Astrocyte of the spinal cord (primary cell): Measurements from ENCODE around the gene C1QBP.
A peak's percentile ranks its signal among the peaks of the same experiment; 100 is the strongest.
"Not testable (repeated sequence)": the region's sequence is repeated elsewhere in the genome, so short reads cannot be mapped to it uniquely, and the experiment has no call there.

ENCODE experiments used
- DNase-seq: peaks from one replicate; pipeline ENCODE4 v3.0.0; 2011; ENCODE audit warnings: low read depth, low spot score
- H3K4me3 ChIP-seq: 2 replicates; pipeline ENCODE4 v1.5.1; 2011; ENCODE audit warnings: low read depth, mild to moderate bottlenecking, low read length, moderate library complexity
- CTCF ChIP-seq: IDR thresholded peaks from 2 replicates; pipeline ENCODE4 v1.5.1; 2012; ENCODE audit warnings: low read depth, mild to moderate bottlenecking, low read length, inconsistent platforms
- in situ Hi-C: cut with HindIII; loops from 2 replicates; pipeline ENCODE4 v1.10.0; 2017; ENCODE audit warnings: low sequenced_read_pairs

Gene C1QBP

GRCh38 chr17:5464717-5465507 lies 26.0 kb upstream of the C1QBP start:
- no peak overlapping the region for H3K4me3 ChIP-seq
- no peak for DNase-seq
- TF ChIP-seq CTCF, result no peak
- in situ Hi-C loops, result no loop called here

GRCh38 chr17:5446786-5447185 lies 7.8 kb upstream of the C1QBP start:
- no peak for DNase-seq
- TF ChIP-seq CTCF, result no peak
- in situ Hi-C loops, result no loop called here
- no peak overlapping the region for H3K4me3 ChIP-seq

GRCh38 chr17:5444209-5444608 lies 5.3 kb upstream of the C1QBP start:
- DNase-seq, result no peak
- in situ Hi-C loops, result no loop called here
- no peak overlapping the region for H3K4me3 ChIP-seq
- no peak for TF ChIP-seq CTCF

- H3K4me3 ChIP-seq, result no peak overlapping the region
- in situ Hi-C loops, result no loop called here
- DNase-seq, result no peak
- no peak for TF ChIP-seq CTCF
These were observed 4.8 kb upstream of the C1QBP start for GRCh38 chr17:5443728-5444127.

GRCh38 chr17:5439446-5439764 lies 450 bp upstream of the C1QBP start:
- H3K4me3 ChIP-seq, result peak overlapping the region; percentile 78
- TF ChIP-seq CTCF, result no peak
- in situ Hi-C loops, result no loop called here
- no peak for DNase-seq

GRCh38 chr17:5437721-5438317 lies 1.1 kb downstream of the C1QBP start:
- H3K4me3 ChIP-seq, result peak overlapping the region; percentile 78
- DNase-seq, result no peak
- TF ChIP-seq CTCF, result no peak
- in situ Hi-C loops, result no loop called here

GRCh38 chr17:5435781-5436315 lies 3.1 kb downstream of the C1QBP start:
- peak; percentile 39 for DNase-seq
- H3K4me3 ChIP-seq, in situ Hi-C loops: not testable (repeated sequence)
